SK-N-SH treated with all-trans-retinoic acid at 6 μM for 48 hours (cell line): ENCODE measurements around the gene ZCCHC9.

Source experiments
- CREB5 ChIP-seq: fragments of 250-450 bp; sonication (Bioruptor Pico); IDR thresholded peaks from 2 replicates; pipeline ENCODE4 v1.5.1; 2020; ENCODE audit warnings: low read depth, mild to moderate bottlenecking, moderate library complexity
- ESRRG ChIP-seq: fragments of 250-450 bp; sonication (Bioruptor Pico); IDR thresholded peaks from 2 replicates; pipeline ENCODE4 v1.6.1; 2021; ENCODE audit warnings: mild to moderate bottlenecking
- PATZ1 ChIP-seq: fragments of 250-450 bp; sonication (Bioruptor Pico); IDR thresholded peaks from 2 replicates; pipeline ENCODE4 v1.8.0; 2020; ENCODE audit warnings: mild to moderate bottlenecking, moderate library complexity, borderline replicate concordance
- PPARA ChIP-seq: fragments of 250-450 bp; sonication (Bioruptor Pico); IDR thresholded peaks from 2 replicates; pipeline ENCODE4 v1.5.0; 2020; ENCODE audit warnings: mild to moderate bottlenecking, borderline replicate concordance
- RARB ChIP-seq: fragments of 250-450 bp; sonication (Bioruptor Pico); IDR thresholded peaks from 2 replicates; pipeline ENCODE4 v1.8.0; 2021; ENCODE audit warnings: mild to moderate bottlenecking, moderate library complexity
- ZC3H10 ChIP-seq: fragments of 250-450 bp; sonication (Bioruptor Pico); IDR thresholded peaks from 2 replicates; pipeline ENCODE4 v1.5.1; 2021; ENCODE audit warnings: mild to moderate bottlenecking, moderate library complexity
- ZFP3 ChIP-seq: fragments of 250-450 bp; sonication (Bioruptor Pico); IDR thresholded peaks from 2 replicates; pipeline ENCODE4 v1.5.0; 2020; ENCODE audit warnings: mild to moderate bottlenecking, moderate library complexity

- TF ChIP-seq RARB (CRISPR knock-in tag) (no peak), PATZ1 (no peak), PPARA (no peak), ZC3H10 (no peak), CREB5 (no peak), ZFP3 (CRISPR knock-in tag) (no peak), ESRRG (CRISPR knock-in tag) (no peak)
Observed at GRCh38 chr5:81361600-81361999, 60.2 kb downstream of the ZCCHC9 start.
